ENCODE results near the gene SULT1C3.

The SULT1C3 gene

GRCh38 chr2:108224022-108224421 lies 15.7 kb upstream of the SULT1C3 start:
- no peak for TF ChIP-seq CTCF (IDR thresholded peaks at IDR 0.05; ENCODE audit: insufficient read depth, low read depth, low read length, missing control alignments)
- no peak for DNase-seq (ENCODE audit: low read depth)
- no peak overlapping the region for H3K4me3 ChIP-seq (ENCODE audit: low read depth, low read length)

GRCh38 chr2:108226564-108226963 lies 13.2 kb upstream of the SULT1C3 start:
- no peak for DNase-seq (ENCODE audit: low read depth)
- no peak for TF ChIP-seq CTCF (IDR thresholded peaks at IDR 0.05; ENCODE audit: insufficient read depth, low read depth, low read length, missing control alignments)
- H3K4me3 ChIP-seq (ENCODE audit: low read depth, low read length) = no peak overlapping the region

GRCh38 chr2:108228006-108228405 lies 11.8 kb upstream of the SULT1C3 start:
- no peak for TF ChIP-seq CTCF (IDR thresholded peaks at IDR 0.05; ENCODE audit: insufficient read depth, low read depth, low read length, missing control alignments)
- DNase-seq (ENCODE audit: low read depth) = no peak
- H3K4me3 ChIP-seq (ENCODE audit: low read depth, low read length) = no peak overlapping the region

- no peak overlapping the region for H3K4me3 ChIP-seq (ENCODE audit: low read depth, low read length)
- no peak for DNase-seq (ENCODE audit: low read depth)
- no peak for TF ChIP-seq CTCF (IDR thresholded peaks at IDR 0.05; ENCODE audit: insufficient read depth, low read depth, low read length, missing control alignments)
Observed at GRCh38 chr2:108228537-108228936, 11.2 kb upstream of the SULT1C3 start.

- DNase-seq (ENCODE audit: low read depth) = no peak
- TF ChIP-seq CTCF (IDR thresholded peaks at IDR 0.05; ENCODE audit: insufficient read depth, low read depth, low read length, missing control alignments) = no peak
- H3K4me3 ChIP-seq (ENCODE audit: low read depth, low read length) = no peak overlapping the region
Observed at GRCh38 chr2:108229875-108230274, 9.9 kb upstream of the SULT1C3 start.

- H3K4me3 ChIP-seq (ENCODE audit: low read depth, low read length) = no peak overlapping the region
- no peak for TF ChIP-seq CTCF (IDR thresholded peaks at IDR 0.05; ENCODE audit: insufficient read depth, low read depth, low read length, missing control alignments)
- no peak for DNase-seq (ENCODE audit: low read depth)
Observed at GRCh38 chr2:108235577-108235976, 4.2 kb upstream of the SULT1C3 start.

- no peak for TF ChIP-seq CTCF (IDR thresholded peaks at IDR 0.05; ENCODE audit: insufficient read depth, low read depth, low read length, missing control alignments)
Observed at GRCh38 chr2:108236676-108237335, 3.0 kb upstream of the SULT1C3 start.

More at GRCh38 chr2:108236676-108237335, 3.0 kb upstream of the SULT1C3 start:
- no peak overlapping the region for H3K4me3 ChIP-seq (ENCODE audit: low read depth, low read length)
- no peak for DNase-seq (ENCODE audit: low read depth)
